HepG2 (cell line): ENCODE data around the gene CLEC20A. TPM values are rescaled to one million over a fixed set of nuclear protein-coding genes. Genes with fewer than 3 reads are reported as not detected.

Source experiments
- BRF2 ChIP-seq: sonication (generic); formaldehyde crosslinking; IDR thresholded peaks from 2 replicates; pipeline ENCODE4 v1.8.1; 2022; ENCODE audit warnings: mild to moderate bottlenecking, missing genetic modification reagents
- HMG20A ChIP-seq: IDR thresholded peaks from 2 replicates; pipeline ENCODE4 v1.6.1; 2016; ENCODE audit warnings: borderline replicate concordance
- MED13 ChIP-seq: sonication (generic); formaldehyde crosslinking; IDR thresholded peaks from 2 replicates; pipeline ENCODE4 v1.5.0; 2020; ENCODE audit warnings: missing genetic modification reagents
- NCOR1 ChIP-seq: fragments of 200-600 bp; sonication (generic); IDR thresholded peaks from 2 replicates; pipeline ENCODE4 v1.7.0; 2017; ENCODE audit warnings: antibody characterized with exemption, low read length, borderline replicate concordance
- PHF5A ChIP-seq: IDR thresholded peaks from one replicate; pipeline ENCODE4 v1.6.1; 2018; ENCODE audit warnings: low read depth, missing genetic modification reagents; ENCODE audit not compliant: unreplicated experiment
- PITX1 ChIP-seq: sonication (generic); formaldehyde crosslinking; IDR thresholded peaks from 2 replicates; pipeline ENCODE4 v1.5.1; 2020; ENCODE audit warnings: mild to moderate bottlenecking, missing genetic modification reagents
- TARDBP ChIP-seq: sonication (generic); formaldehyde crosslinking; IDR thresholded peaks from 2 replicates; pipeline ENCODE4 v1.8.0; 2022; ENCODE audit warnings: mild to moderate bottlenecking, missing genetic modification reagents
- TBX2 ChIP-seq: sonication (generic); formaldehyde crosslinking; IDR thresholded peaks from 2 replicates; pipeline ENCODE4 v1.5.0; 2020; ENCODE audit warnings: missing genetic modification reagents, mild to moderate bottlenecking, borderline replicate concordance
- ZBTB3 ChIP-seq: sonication (generic); formaldehyde crosslinking; IDR thresholded peaks from 2 replicates; pipeline ENCODE4 v1.4.0; 2020; ENCODE audit warnings: low read depth, mild to moderate bottlenecking, moderate library complexity, missing genetic modification reagents, borderline replicate concordance
- ZBTB7A ChIP-seq: sonication (generic); formaldehyde crosslinking; IDR thresholded peaks from 2 replicates; pipeline ENCODE4 v1.8.0; 2022; ENCODE audit warnings: mild to moderate bottlenecking, missing genetic modification reagents
- ZFP36L1 ChIP-seq: sonication (generic); formaldehyde crosslinking; IDR thresholded peaks from 2 replicates; pipeline ENCODE4 v1.8.0; 2022; ENCODE audit warnings: mild to moderate bottlenecking, missing genetic modification reagents, moderate library complexity
- ZFP91 ChIP-seq: sonication (generic); formaldehyde crosslinking; IDR thresholded peaks from 2 replicates; pipeline ENCODE4 v1.9.0; 2022; ENCODE audit warnings: missing genetic modification reagents, mild to moderate bottlenecking, borderline replicate concordance
- ZNF275 ChIP-seq: sonication (generic); formaldehyde crosslinking; IDR thresholded peaks from 2 replicates; pipeline ENCODE4 v1.8.0; 2022; ENCODE audit warnings: missing genetic modification reagents, mild to moderate bottlenecking, inconsistent platforms, borderline replicate concordance
- ZNF460 ChIP-seq: sonication (generic); formaldehyde crosslinking; IDR thresholded peaks from 2 replicates; pipeline ENCODE4 v1.5.1; 2020; ENCODE audit warnings: missing genetic modification reagents, mild to moderate bottlenecking, borderline replicate concordance
- ZNF615 ChIP-seq: sonication (generic); formaldehyde crosslinking; IDR thresholded peaks from 2 replicates; pipeline ENCODE4 v1.5.0; 2020; ENCODE audit warnings: mild to moderate bottlenecking, missing genetic modification reagents, borderline replicate concordance
- ZNF772 ChIP-seq: sonication (generic); formaldehyde crosslinking; IDR thresholded peaks from 2 replicates; pipeline ENCODE4 v1.5.0; 2020; ENCODE audit warnings: mild to moderate bottlenecking, missing genetic modification reagents
- ZNF800 ChIP-seq: sonication (generic); formaldehyde crosslinking; IDR thresholded peaks from 2 replicates; pipeline ENCODE4 v1.4.0; 2020; ENCODE audit warnings: missing genetic modification reagents
- ZSCAN5A ChIP-seq: sonication (generic); formaldehyde crosslinking; IDR thresholded peaks from 2 replicates; pipeline ENCODE4 v1.8.0; 2022; ENCODE audit warnings: mild to moderate bottlenecking, missing genetic modification reagents, borderline replicate concordance
- polyA plus RNA-seq, 8 experiments: library from polyadenylated mRNA; depleted of rRNA in 3 of 8; stranded (reverse) in 7 of 8; unstranded in 1 of 8; fragments of >200 nt; fragmentation: Illumina TruSeq in 4 of 8; extraction: Trizol in 4 of 8; gene quantifications; 2 replicates each; pipeline versions ENCODE4 v1.2.1 to v1.2.3, GENCODE V29; 2011 to 2016; ENCODE audit warnings: low read depth in 4 of 8, missing spikeins in 1 of 8, mixed read lengths in 1 of 8; ENCODE audit not compliant: insufficient read depth in 1 of 8
- total RNA-seq, 5 experiments: library from RNA; depleted of rRNA; stranded (reverse); fragments of >200 nt; fragmentation: Illumina TruSeq; extraction: Trizol; gene quantifications; 2 replicates each; pipeline ENCODE4 v1.2.3, GENCODE V29; 2016; ENCODE audit warnings: low read depth in 1 of 5
- TF ChIP-seq, protein P1 (sequence below): sonication (generic); formaldehyde crosslinking; IDR thresholded peaks from 2 replicates; pipeline ENCODE4 v1.5.0; 2020; ENCODE audit warnings: missing genetic modification reagents

The CLEC20A gene
- total and polyA plus RNA-seq, 2 of the 13 experiments (the other 11 are each of a cell fraction or from before 2014, with no cell fraction given), result not detected

DNA sequence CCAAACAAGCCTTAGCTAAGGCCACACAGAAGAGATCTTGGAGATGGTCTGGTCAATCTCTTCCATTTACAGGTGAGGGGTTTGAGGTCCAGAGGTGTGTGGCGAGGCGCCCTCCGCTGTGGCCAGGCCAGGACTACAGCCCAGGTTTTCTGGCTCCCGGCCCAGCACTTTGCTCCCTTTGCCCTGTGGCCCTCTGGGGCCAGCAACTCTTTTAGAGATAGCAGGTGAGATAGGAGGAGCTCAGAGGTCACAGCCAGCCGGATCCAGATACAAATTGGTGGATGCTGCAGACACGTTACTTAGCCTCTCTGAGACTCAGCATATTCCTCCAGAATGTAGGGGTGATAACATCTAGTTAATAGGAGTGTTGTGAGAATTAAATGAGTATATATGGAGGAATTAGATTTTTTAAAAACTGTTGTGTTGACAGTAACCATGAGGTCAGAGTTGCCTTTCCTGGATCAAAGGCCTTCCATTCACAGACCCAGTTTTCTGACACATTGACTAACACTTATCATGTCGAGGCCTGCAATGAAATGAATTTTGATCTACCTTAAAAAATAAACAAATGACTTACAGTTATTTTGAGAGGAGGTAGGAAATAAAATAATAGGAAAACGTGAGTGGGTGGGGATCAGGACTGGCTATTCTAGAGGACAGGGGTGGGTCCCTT, 32.7 kb upstream of the CLEC20A start (continued):
- TF ChIP-seq ZNF275 (CRISPR knock-in tag) (no peak), PHF5A (CRISPR knock-in tag) (no peak), TBX2 (CRISPR knock-in tag) (peak; percentile 56; the same call in 1 of the 2 replicates), BRF2 (CRISPR knock-in tag) (no peak), ZFP36L1 (CRISPR knock-in tag) (no peak), ZBTB3 (CRISPR knock-in tag) (no peak), ZNF800 (no peak), ZFP91 (CRISPR knock-in tag) (no peak), ZNF615 (CRISPR knock-in tag) (no peak), ZSCAN5A (CRISPR knock-in tag) (peak; percentile 62; the same call in 1 of the 2 replicates), TARDBP (CRISPR knock-in tag) (0 out of 2 replicates have a peak, but pooled peaks have one; percentile 22), MED13 (no peak), ZNF460 (CRISPR knock-in tag) (no peak), ZBTB7A (CRISPR knock-in tag) (0 out of 2 replicates have a peak, but pooled peaks have one; percentile 33), NCOR1 (peak; percentile 48; the same call in 1 of the 2 replicates), PITX1 (CRISPR knock-in tag) (no peak), HMG20A (no peak), ZNF772 (0 out of 2 replicates have a peak, but pooled peaks have one; percentile 24)
- TF ChIP-seq, protein P1, sequence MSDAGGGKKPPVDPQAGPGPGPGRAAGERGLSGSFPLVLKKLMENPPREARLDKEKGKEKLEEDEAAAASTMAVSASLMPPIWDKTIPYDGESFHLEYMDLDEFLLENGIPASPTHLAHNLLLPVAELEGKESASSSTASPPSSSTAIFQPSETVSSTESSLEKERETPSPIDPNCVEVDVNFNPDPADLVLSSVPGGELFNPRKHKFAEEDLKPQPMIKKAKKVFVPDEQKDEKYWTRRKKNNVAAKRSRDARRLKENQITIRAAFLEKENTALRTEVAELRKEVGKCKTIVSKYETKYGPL, result no peak
